Transverse colon (tissue), 3 donors: ENCODE measurements around the gene SLC6A11.

Experiments used
- CTCF ChIP-seq, 5 experiments: fragments of 200-600 bp in 3 of 5; fragments of 450-650 bp in 2 of 5; sonication (generic) in 3 of 5; IDR thresholded peaks; 1 replicate in 2 of 5; 2 replicates in 3 of 5; pipeline ENCODE4 v1.5.1; 2016 to 2017; ENCODE audit warnings: antibody characterized with exemption in 5 of 5, inconsistent platforms in 3 of 5, mild to moderate bottlenecking in 2 of 5, moderate library complexity in 1 of 5
- EP300 ChIP-seq: sonication (generic); formaldehyde crosslinking; IDR thresholded peaks from one replicate; pipeline ENCODE4 v1.6.1; 2017; ENCODE audit warnings: antibody characterized with exemption, low read depth

GRCh38 chr3:10834951-10835350 lies 18.9 kb downstream of the SLC6A11 start:
- TF ChIP-seq EP300 (no peak), CTCF (IDR thresholded peaks at IDR 0.05) (no peak)
